ENCODE results near the gene CENPL.
"Not testable (repeated sequence)": the region's sequence is repeated elsewhere in the genome, so short reads cannot be mapped to it uniquely, and the experiment has no call there.

The CENPL gene

DNA sequence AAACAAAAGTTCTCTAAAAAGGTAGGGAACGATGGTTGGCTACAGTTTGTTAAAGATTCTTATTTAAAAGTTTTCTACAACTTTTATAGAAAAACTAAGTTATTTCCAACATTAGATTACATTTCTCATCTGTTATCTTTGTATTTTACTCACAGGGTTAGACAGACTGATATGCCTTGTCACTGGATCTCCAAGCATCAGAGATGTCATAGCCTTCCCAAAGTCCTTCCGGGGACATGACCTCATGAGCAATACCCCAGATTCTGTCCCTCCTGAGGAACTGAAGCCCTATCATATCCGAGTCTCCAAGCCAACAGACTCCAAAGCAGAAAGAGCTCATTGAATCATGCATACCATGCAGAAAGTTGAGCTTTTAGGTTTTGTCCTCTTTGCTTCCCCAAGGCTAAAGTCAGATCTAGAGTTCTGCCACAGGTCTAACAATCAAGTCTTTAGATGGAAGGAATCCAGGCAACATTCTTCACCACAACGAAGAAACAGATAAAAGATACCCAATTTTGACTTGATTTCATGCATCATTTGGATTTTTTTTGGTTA lies 32.8 kb upstream of the CENPL start:
- DNase-seq (ENCODE audit: low read depth) = no peak

- DNase-seq (ENCODE audit: low read depth) = no peak
Observed at GRCh38 chr1:173856903-173857302, 32.2 kb upstream of the CENPL start.

DNA sequence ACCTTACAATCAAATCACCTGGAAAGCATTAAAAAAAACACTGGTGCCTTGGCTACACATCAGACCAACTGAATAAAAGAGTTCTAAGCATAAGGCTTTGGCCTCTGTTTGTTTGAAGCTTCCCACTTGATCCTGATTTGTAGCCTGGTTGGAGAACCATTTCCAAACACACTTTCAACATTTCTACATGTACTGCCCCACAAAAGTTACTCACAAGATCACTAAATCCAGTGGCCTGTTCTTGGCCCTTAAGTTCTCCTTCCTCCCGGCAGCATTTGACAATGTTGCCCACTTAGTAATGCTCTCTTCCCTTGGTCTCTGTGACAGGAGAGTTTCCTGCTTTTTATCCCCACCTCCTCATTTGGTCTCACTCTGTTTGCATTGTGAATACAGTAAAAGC lies 31.3 kb upstream of the CENPL start:
- no peak for DNase-seq (ENCODE audit: low read depth)

- no peak for DNase-seq (ENCODE audit: low read depth)
Observed at GRCh38 chr1:173853074-173853473, 28.4 kb upstream of the CENPL start.

- no peak for DNase-seq (ENCODE audit: low read depth)
Observed at GRCh38 chr1:173852105-173852504, 27.4 kb upstream of the CENPL start.

DNA sequence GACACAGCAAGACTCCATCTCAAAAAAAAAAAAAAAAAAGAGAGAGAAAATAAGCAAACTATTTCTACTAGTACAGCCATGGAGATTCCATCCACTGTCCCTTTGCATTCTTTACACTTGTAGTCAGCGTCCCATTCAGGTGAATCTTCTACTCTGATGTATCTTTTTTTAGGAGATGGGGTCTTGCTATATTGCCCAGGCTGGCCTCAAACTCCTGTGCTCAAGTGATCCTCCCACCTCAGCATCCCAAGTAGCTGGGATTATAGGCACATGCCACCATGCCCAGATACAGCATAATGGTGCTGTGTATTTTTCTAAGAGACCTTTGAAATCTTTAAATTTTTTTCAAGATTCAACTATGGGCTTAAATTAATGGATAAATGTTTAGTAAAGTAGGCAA lies 8.1 kb upstream of the CENPL start:
- DNase-seq (ENCODE audit: low read depth) = no peak

DNA sequence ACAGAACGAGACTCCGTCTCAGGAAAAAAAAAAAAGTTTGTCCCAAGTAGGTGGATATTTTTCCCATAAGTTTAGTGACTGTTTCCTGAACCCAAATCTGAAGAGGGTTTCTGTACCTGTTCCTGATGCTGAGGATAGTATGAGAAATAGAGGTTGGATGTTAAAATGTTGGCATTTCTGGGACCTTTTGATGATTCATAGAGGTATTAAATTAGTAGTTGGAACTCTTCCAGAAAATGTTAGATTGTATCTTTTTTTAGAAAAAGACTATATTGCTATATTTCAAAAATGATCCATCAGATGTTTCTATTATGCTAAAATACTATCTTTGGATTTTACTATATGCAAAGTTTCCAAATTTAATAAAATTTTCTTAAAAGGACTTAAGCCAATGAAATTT lies 2.9 kb upstream of the CENPL start:
- DNase-seq (ENCODE audit: low read depth) = no peak

GRCh38 chr1:173823781-173824314 lies 835 bp downstream of the CENPL start:
- no peak for DNase-seq (ENCODE audit: low read depth)

- DNase-seq (ENCODE audit: low read depth) = no peak
Observed at GRCh38 chr1:173821680-173822079, 3.0 kb downstream of the CENPL start.

GRCh38 chr1:173818459-173818858 lies 6.2 kb downstream of the CENPL start:
- no peak for DNase-seq (ENCODE audit: low read depth)

- not testable (repeated sequence) for DNase-seq (ENCODE audit: low read depth)
Observed at GRCh38 chr1:173813654-173814053, 11.0 kb downstream of the CENPL start.

DNA sequence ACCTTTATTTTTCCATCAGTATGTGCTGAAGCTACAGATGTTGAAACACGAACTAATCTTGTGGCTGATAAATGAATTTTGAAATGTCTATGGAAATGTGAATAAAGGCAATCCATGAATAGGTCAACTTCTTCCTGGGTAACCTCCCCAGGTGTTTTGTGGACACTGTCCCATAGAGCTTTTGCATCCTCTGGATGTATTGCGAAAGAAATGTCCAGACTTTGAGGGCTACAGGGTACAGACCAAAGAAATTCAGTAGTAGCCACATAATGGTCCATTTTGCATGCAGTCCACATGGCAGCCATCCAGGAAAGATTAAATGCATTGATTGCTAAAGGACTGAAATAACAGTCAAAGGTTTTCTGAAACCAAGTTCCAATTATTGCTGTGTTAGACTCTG lies 21.7 kb downstream of the CENPL start:
- DNase-seq (ENCODE audit: low read depth) = no peak

- not testable (repeated sequence) for DNase-seq (ENCODE audit: low read depth)
Observed at GRCh38 chr1:173799995-173800394, 24.7 kb downstream of the CENPL start.

GRCh38 chr1:173798078-173798477 lies 26.6 kb downstream of the CENPL start:
- DNase-seq (ENCODE audit: low read depth) = no peak

- DNase-seq (ENCODE audit: low read depth) = no peak
Observed at GRCh38 chr1:173789841-173790240, 34.8 kb downstream of the CENPL start.

DNA sequence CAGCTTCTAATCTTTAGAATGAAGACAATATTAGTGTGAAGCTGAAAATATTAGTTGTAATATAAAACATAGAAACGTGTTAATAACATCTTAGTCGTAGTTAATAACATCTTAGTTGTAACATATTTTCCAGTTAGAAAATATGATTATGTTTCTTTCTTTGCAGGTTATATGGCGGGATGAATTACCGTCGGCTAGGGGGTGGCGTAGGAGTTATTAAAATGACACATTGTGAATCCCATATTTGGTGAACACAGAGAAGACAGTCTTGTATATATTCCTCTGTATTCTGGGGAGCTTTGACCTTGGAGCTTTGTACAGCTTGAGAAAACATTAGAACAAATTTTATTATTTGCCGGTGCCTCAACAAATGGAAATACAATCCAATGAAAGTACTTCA lies 39.7 kb downstream of the CENPL start:
- no peak for DNase-seq (ENCODE audit: low read depth)

DNA sequence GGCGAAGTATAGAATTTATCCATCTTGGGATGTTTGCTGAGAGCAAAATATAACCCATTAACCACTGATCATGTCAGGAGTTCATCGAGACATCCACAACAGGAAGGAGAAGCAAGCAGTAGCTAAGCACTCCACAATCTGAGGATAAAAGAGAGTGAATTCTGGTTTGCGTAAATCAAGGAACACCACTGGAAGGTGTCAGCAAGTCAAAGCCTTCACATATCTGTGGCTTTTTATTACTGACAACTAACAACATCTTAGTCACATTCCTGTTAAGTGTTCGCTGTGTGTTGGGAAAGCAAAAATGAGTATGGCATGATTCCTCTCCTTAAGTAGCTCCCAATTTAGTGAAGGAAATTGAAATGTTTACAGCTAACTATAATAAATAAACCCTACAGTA lies 44.7 kb downstream of the CENPL start:
- no peak for DNase-seq (ENCODE audit: low read depth)

GRCh38 chr1:173775578-173776226 lies 49.0 kb downstream of the CENPL start:
- no peak for DNase-seq (ENCODE audit: low read depth)

- no peak for DNase-seq (ENCODE audit: low read depth)
Observed at GRCh38 chr1:173771560-173771959, 53.1 kb downstream of the CENPL start.

- not testable (repeated sequence) for DNase-seq (ENCODE audit: low read depth)
Observed at GRCh38 chr1:173770330-173770729, 54.4 kb downstream of the CENPL start.

GRCh38 chr1:173768827-173769226 lies 55.9 kb downstream of the CENPL start:
- no peak for DNase-seq (ENCODE audit: low read depth)

GRCh38 chr1:173768206-173768605 lies 56.5 kb downstream of the CENPL start:
- DNase-seq (ENCODE audit: low read depth) = no peak

GRCh38 chr1:173764331-173764730 lies 60.4 kb downstream of the CENPL start:
- not testable (repeated sequence) for DNase-seq (ENCODE audit: low read depth)

DNA sequence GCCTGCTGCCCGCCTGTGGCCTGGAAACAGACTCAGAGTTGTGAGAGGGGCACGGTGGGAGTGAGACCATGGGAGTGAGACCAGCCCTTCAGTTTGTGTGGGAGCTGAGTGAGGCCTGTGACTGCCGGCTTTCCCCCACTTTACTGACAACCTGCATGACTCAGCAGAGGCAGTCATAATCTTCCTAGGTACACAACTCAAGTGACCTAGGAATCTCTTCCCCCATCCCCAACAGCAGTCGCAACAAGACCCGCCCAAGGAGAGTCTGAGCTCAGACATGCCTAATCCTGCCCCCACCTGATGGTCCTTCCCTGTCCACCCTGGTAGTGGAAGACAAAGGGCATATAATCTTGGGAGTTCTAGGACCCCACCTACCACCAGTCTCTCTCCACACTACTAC lies 65.7 kb downstream of the CENPL start:
- DNase-seq (ENCODE audit: low read depth) = no peak
